IMR-90 (cell line): ENCODE data around the gene CASP3. TPM values are rescaled to one million over a fixed set of nuclear protein-coding genes. Genes with fewer than 3 reads are reported as not detected.

Experiments used
- ATAC-seq: fragments of 200-7000 bp; cut with Tn5 transposase; 2 replicates; pipeline ENCODE4 v1.9.1; 2020; ENCODE audit warnings: low read depth, mild to moderate bottlenecking, moderate library complexity
- BruUV-seq: library from RNA; stranded (reverse); fragments of 400-500 nt; replicated peaks from 2 replicates; lab custom pipeline; 2021; lab: Mats Ljungman, UMichigan
- CTCF ChIA-PET: fragments of 300-600 bp; formaldehyde crosslinking; extraction: SDS; loops from one replicate; lab custom pipeline; 2021; ENCODE audit warnings: antibody characterized with exemption; lab: Yijun Ruan, JAX
- POLR2A ChIA-PET: fragments of 300-600 bp; sonication (Branson Sonifier 250); formaldehyde crosslinking; loops from one replicate; lab custom pipeline; 2022; ENCODE audit warnings: antibody characterized with exemption; ENCODE audit not compliant: unreplicated experiment; lab: Charles Lee
- DNase-seq: peaks from one replicate; pipeline ENCODE4 v3.0.0; 2013
- H2AFZ ChIP-seq: replicated peaks from 2 replicates; pipeline ENCODE3; 2013; ENCODE audit warnings: low read length, mild to moderate bottlenecking; ENCODE audit not compliant: poor library complexity
- H2AK5ac ChIP-seq: 2 replicates; pipeline ENCODE4 v1.6.1; 2013; ENCODE audit warnings: low read depth, low read length, inconsistent platforms
- H2AK9ac ChIP-seq: replicated peaks from 2 replicates; pipeline ENCODE3; 2013; ENCODE audit warnings: mild to moderate bottlenecking, low read depth, low read length, moderate library complexity; ENCODE audit not compliant: poor library complexity
- H2BK120ac ChIP-seq: 2 replicates; pipeline ENCODE4 v1.6.1; 2013; ENCODE audit warnings: low read depth, low read length, inconsistent platforms
- H2BK15ac ChIP-seq: 3 replicates; pipeline ENCODE4 v1.6.1; 2013; ENCODE audit warnings: low read depth, low read length, inconsistent platforms
- H2BK20ac ChIP-seq: 2 replicates; pipeline ENCODE4 v1.6.1; 2013; ENCODE audit warnings: low read depth, mild to moderate bottlenecking, inconsistent platforms, low read length, moderate library complexity
- H2BK5ac ChIP-seq: 2 replicates; pipeline ENCODE4 v1.6.1; 2013; ENCODE audit warnings: mild to moderate bottlenecking, low read depth, low read length, inconsistent platforms; ENCODE audit not compliant: poor library complexity, severe bottlenecking
- H3K14ac ChIP-seq: replicated peaks from 2 replicates; pipeline ENCODE4 v1.6.1; 2013; ENCODE audit warnings: low read depth, low read length, inconsistent platforms
- H3K18ac ChIP-seq: 2 replicates; pipeline ENCODE4 v1.6.1; 2013; ENCODE audit warnings: low read depth, low read length, control low read depth
- H3K23ac ChIP-seq: 2 replicates; pipeline ENCODE4 v1.6.1; 2013; ENCODE audit warnings: low read depth, low read length, inconsistent platforms
- H3K27ac ChIP-seq: 2 replicates; pipeline ENCODE4 v1.5.1; 2013; ENCODE audit warnings: mild to moderate bottlenecking, control low read depth, low read length; ENCODE audit not compliant: insufficient read depth
- H3K27me3 ChIP-seq: 2 replicates; pipeline ENCODE4 v1.6.1; 2013; ENCODE audit warnings: low read length; ENCODE audit not compliant: control insufficient read depth, insufficient read depth
- H3K36me3 ChIP-seq: 2 replicates; pipeline ENCODE4 v1.6.1; 2013; ENCODE audit warnings: low read length, mixed read lengths; ENCODE audit not compliant: control insufficient read depth, insufficient read depth
- H3K4ac ChIP-seq: 2 replicates; pipeline ENCODE4 v1.6.1; 2013; ENCODE audit warnings: low read depth, low read length, inconsistent platforms
- H3K4me1 ChIP-seq: 2 replicates; pipeline ENCODE4 v1.6.1; 2013; ENCODE audit warnings: low read length, mixed read lengths; ENCODE audit not compliant: control insufficient read depth, insufficient read depth
- H3K4me2 ChIP-seq: 2 replicates; pipeline ENCODE4 v1.6.1; 2013; ENCODE audit warnings: low read depth, mild to moderate bottlenecking, control low read depth, low read length, moderate library complexity
- H3K4me3 ChIP-seq: 2 replicates; pipeline ENCODE4 v1.5.1; 2013; ENCODE audit warnings: low read depth, mild to moderate bottlenecking, control low read depth, low read length, moderate library complexity; ENCODE audit not compliant: insufficient read depth
- H3K56ac ChIP-seq: 2 replicates; pipeline ENCODE4 v1.6.1; 2013; ENCODE audit warnings: low read length, inconsistent platforms; ENCODE audit not compliant: insufficient read depth; ENCODE audit errors: extremely low read depth
- H3K79me1 ChIP-seq, 2 experiments: 2 replicates each; pipeline ENCODE4 v1.6.1; 2013; ENCODE audit warnings: low read length in 2 of 2, inconsistent platforms in 1 of 2, low read depth in 1 of 2
- H3K9ac ChIP-seq: 2 replicates; pipeline ENCODE4 v1.6.1; 2013; ENCODE audit warnings: low read depth, low read length, control low read depth
- H3K9me1 ChIP-seq: 2 replicates; pipeline ENCODE4 v1.6.1; 2013; ENCODE audit warnings: low read length, inconsistent platforms; ENCODE audit not compliant: insufficient read depth
- H3K9me3 ChIP-seq: 2 replicates; pipeline ENCODE4 v1.6.1; 2013; ENCODE audit warnings: low read length; ENCODE audit not compliant: control insufficient read depth, insufficient read depth
- H4K20me1 ChIP-seq: 2 replicates; pipeline ENCODE4 v1.6.1; 2013; ENCODE audit warnings: low read length, inconsistent platforms; ENCODE audit not compliant: insufficient read depth
- H4K5ac ChIP-seq: 2 replicates; pipeline ENCODE4 v1.6.1; 2013; ENCODE audit warnings: mild to moderate bottlenecking, low read depth, low read length, control low read depth
- H4K8ac ChIP-seq, 2 experiments: 2 replicates each; pipeline ENCODE4 v1.6.1; 2013; ENCODE audit warnings: low read depth in 2 of 2, low read length in 2 of 2, control low read depth in 1 of 2, inconsistent platforms in 1 of 2
- H4K91ac ChIP-seq: 2 replicates; pipeline ENCODE4 v1.6.1; 2013; ENCODE audit warnings: low read depth, low read length, inconsistent platforms; ENCODE audit not compliant: insufficient read depth
- BHLHE40 ChIP-seq: fragments of 150-350 bp; IDR thresholded peaks from 2 replicates; pipeline ENCODE4 v1.6.1; 2016; ENCODE audit warnings: mild to moderate bottlenecking, low read depth, low read length
- CEBPB ChIP-seq: IDR thresholded peaks from 2 replicates; pipeline ENCODE4 v1.6.1; 2012; ENCODE audit warnings: low read depth, low read length, improper control_type of control experiment
- CHD1 ChIP-seq: IDR thresholded peaks from 2 replicates; pipeline ENCODE4 v1.6.1; 2012; ENCODE audit warnings: low read depth, low read length, improper control_type of control experiment
- CTCF ChIP-seq: conservative IDR thresholded peaks from 2 replicates; pipeline ENCODE4 v1.5.1; 2012; ENCODE audit warnings: mild to moderate bottlenecking, low read depth, low read length, improper control_type of control experiment
- FOS ChIP-seq: fragments of 150-350 bp; IDR thresholded peaks from 2 replicates; pipeline ENCODE4 v1.6.1; 2016; ENCODE audit warnings: low read depth, low read length
- MAFK ChIP-seq: IDR thresholded peaks from 2 replicates; pipeline ENCODE4 v1.6.1; 2012; ENCODE audit warnings: low read depth, low read length, improper control_type of control experiment
- MAZ ChIP-seq: IDR thresholded peaks from 2 replicates; pipeline ENCODE4 v1.6.1; 2012; ENCODE audit warnings: low read depth, mild to moderate bottlenecking, low read length, improper control_type of control experiment, moderate library complexity, borderline replicate concordance
- MXI1 ChIP-seq: IDR thresholded peaks from 2 replicates; pipeline ENCODE4 v1.6.1; 2012; ENCODE audit warnings: low read depth, mild to moderate bottlenecking, low read length, moderate library complexity, borderline replicate concordance
- NFE2L2 ChIP-seq: fragments of 150-350 bp; IDR thresholded peaks from 2 replicates; pipeline ENCODE4 v1.6.1; 2016; ENCODE audit warnings: low read depth, mild to moderate bottlenecking, low read length
- POLR2A ChIP-seq: IDR thresholded peaks from 2 replicates; pipeline ENCODE4 v1.6.1; 2012; ENCODE audit warnings: mild to moderate bottlenecking, low read depth, low read length
- RAD21 ChIP-seq: IDR thresholded peaks from 2 replicates; pipeline ENCODE4 v1.6.1; 2012; ENCODE audit warnings: low read length, improper control_type of control experiment
- RCOR1 ChIP-seq: IDR thresholded peaks from 2 replicates; pipeline ENCODE4 v1.6.1; 2012; ENCODE audit warnings: mild to moderate bottlenecking, low read length, improper control_type of control experiment; ENCODE audit not compliant: insufficient replicate concordance
- RFX5 ChIP-seq: IDR thresholded peaks from 2 replicates; pipeline ENCODE4 v1.8.0; 2012; ENCODE audit warnings: low read depth, mild to moderate bottlenecking, low read length, moderate library complexity
- SMC3 ChIP-seq: fragments of 150-350 bp; IDR thresholded peaks from 2 replicates; pipeline ENCODE4 v1.6.1; 2016; ENCODE audit warnings: low read depth, mild to moderate bottlenecking, antibody characterized with exemption, low read length, moderate library complexity
- WGBS, 2 experiments: methylation state at CpG; one replicate each; pipeline versions ENCODE4 v1.1.5 to v1.1.7; 2013; ENCODE audit warnings: missing lambda C conversion rate in 2 of 2; ENCODE audit not compliant: insufficient read length in 1 of 2; ENCODE audit errors: extremely low coverage in 2 of 2; 5-methylcytosine and 5-hydroxymethylcytosine counted together
- dilution Hi-C: fragments of 300-500 bp; cut with HindIII; formaldehyde crosslinking; loops from one replicate; pipeline ENCODE4 v1.14.3; 2018; ENCODE audit warnings: low sequenced_read_pairs; ENCODE audit not compliant: unreplicated experiment
- in situ Hi-C: fragments of 300-500 bp; cut with MboI; formaldehyde crosslinking; loops from 3 replicates; pipeline ENCODE4 v1.14.3; 2019; ENCODE audit warnings: low sequenced_read_pairs, inconsistent platforms, mixed read lengths
- intact Hi-C: fragments of 100-400 bp; cut with micrococcal nuclease; formaldehyde crosslinking; loops from 2 replicates; pipeline ENCODE4 v1.10.0; 2022
- polyA plus RNA-seq, 3 experiments: library from polyadenylated mRNA; depleted of rRNA; stranded (reverse); fragments of >200 nt; gene quantifications; 2 replicates each; pipeline ENCODE4 v1.2.3, GENCODE V29; 2012; ENCODE audit warnings: low replicate concordance in 1 of 3
- total RNA-seq: library from RNA; depleted of rRNA; stranded (reverse); fragments of >200 nt; gene quantifications from 2 replicates; pipeline ENCODE4 v1.2.3, GENCODE V29; 2012
- TF ChIP-seq, protein P1 (sequence below): fragments of 150-350 bp; IDR thresholded peaks from 2 replicates; pipeline ENCODE4 v1.6.1; 2016; ENCODE audit warnings: low read depth, mild to moderate bottlenecking, low read length, moderate library complexity, borderline replicate concordance
- TF ChIP-seq, protein P2 (sequence below): fragments of 150-350 bp; IDR thresholded peaks from 2 replicates; pipeline ENCODE4 v1.6.1; 2017; ENCODE audit warnings: mild to moderate bottlenecking, antibody characterized with exemption, low read length, low read depth

The CASP3 gene
- total and polyA plus RNA-seq, 2 of the 4 experiments (the other 2 are of a cell fraction), result 26.7 to 27.4 TPM

GRCh38 chr4:184643731-184644130 lies 5.5 kb downstream of the CASP3 start:
- Histone ChIP-seq H2AFZ (no peak overlapping the region), H3K56ac (no peak overlapping the region), H4K20me1 (peaks cover 23% of the 10 kb centered on the region; the same call in 1 of the 2 replicates), H3K27me3 (no peaks in the 10 kb centered on the region), H3K23ac (no peak overlapping the region), H3K4ac (no peak overlapping the region), H4K5ac (no peak overlapping the region), H2BK20ac (no peak overlapping the region), H2AK9ac (no peak overlapping the region), H2BK120ac (no peak overlapping the region), H3K4me3 (no peak overlapping the region), H3K36me3 (peaks cover 3% of the 10 kb centered on the region), H3K18ac (no peak overlapping the region), H3K79me1 (peaks cover 41 to 54% of the 10 kb centered on the region in 2 experiments), H4K8ac (no peak overlapping the region), H3K9me3 (no peaks in the 10 kb centered on the region), H3K14ac (no peak overlapping the region), H2BK5ac (no peak overlapping the region), H3K9me1 (peaks cover 5% of the 10 kb centered on the region; the same call in 1 of the 2 replicates), H2AK5ac (no peak overlapping the region), H3K4me1 (peaks cover 5% of the 10 kb centered on the region; the same call in 1 of the 2 replicates), H3K9ac (no peak overlapping the region), H4K91ac (no peak overlapping the region), H3K4me2 (no peak overlapping the region), H3K27ac (no peak overlapping the region), H2BK15ac (no peak overlapping the region)
- dilution Hi-C loops (no loop called here), in situ Hi-C loops (no loop called here), intact Hi-C loops (loop anchor here (10.0 kb wide), 1 partner anchor 259 kb away; no protein-coding TSS in a partner anchor)
- DNase-seq (no peak), ATAC-seq (no peak)
- CTCF ChIA-PET, result no interaction called here
- no peak for TF ChIP-seq POLR2A
- TF ChIP-seq, protein P1, sequence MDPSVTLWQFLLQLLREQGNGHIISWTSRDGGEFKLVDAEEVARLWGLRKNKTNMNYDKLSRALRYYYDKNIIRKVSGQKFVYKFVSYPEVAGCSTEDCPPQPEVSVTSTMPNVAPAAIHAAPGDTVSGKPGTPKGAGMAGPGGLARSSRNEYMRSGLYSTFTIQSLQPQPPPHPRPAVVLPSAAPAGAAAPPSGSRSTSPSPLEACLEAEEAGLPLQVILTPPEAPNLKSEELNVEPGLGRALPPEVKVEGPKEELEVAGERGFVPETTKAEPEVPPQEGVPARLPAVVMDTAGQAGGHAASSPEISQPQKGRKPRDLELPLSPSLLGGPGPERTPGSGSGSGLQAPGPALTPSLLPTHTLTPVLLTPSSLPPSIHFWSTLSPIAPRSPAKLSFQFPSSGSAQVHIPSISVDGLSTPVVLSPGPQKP, result no peak
- TF ChIP-seq MXI1, result no peak
- no peak for TF ChIP-seq BHLHE40
- no peak for TF ChIP-seq RCOR1
- no peak for TF ChIP-seq CTCF
- TF ChIP-seq RFX5, result no peak
- TF ChIP-seq, protein P2, sequence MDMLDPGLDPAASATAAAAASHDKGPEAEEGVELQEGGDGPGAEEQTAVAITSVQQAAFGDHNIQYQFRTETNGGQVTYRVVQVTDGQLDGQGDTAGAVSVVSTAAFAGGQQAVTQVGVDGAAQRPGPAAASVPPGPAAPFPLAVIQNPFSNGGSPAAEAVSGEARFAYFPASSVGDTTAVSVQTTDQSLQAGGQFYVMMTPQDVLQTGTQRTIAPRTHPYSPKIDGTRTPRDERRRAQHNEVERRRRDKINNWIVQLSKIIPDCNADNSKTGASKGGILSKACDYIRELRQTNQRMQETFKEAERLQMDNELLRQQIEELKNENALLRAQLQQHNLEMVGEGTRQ, result no peak
- no peak for TF ChIP-seq FOS
- no peak for TF ChIP-seq SMC3
- TF ChIP-seq MAFK, result no peak
- no peak for TF ChIP-seq CHD1
- TF ChIP-seq CEBPB, result no peak
- no peak for TF ChIP-seq MAZ
- TF ChIP-seq NFE2L2, result no peak
- TF ChIP-seq RAD21, result no peak
- POLR2A ChIA-PET, result no interaction called here
- no CpG with 5 or more reads among the region's 1 CpG for WGBS, 2 experiments
- no TSS peak for BruUV-seq
